GM23338 (cell line): ENCODE results near the gene EXOC4. TPM values are rescaled to one million over a fixed set of nuclear protein-coding genes. Genes with fewer than 3 reads are reported as not detected.

Source experiments
- CREB1 ChIP-seq: fragments of 250-450 bp; sonication (Bioruptor Pico); IDR thresholded peaks from 2 replicates; pipeline ENCODE4 v1.5.0; 2020; ENCODE audit warnings: low read depth, mild to moderate bottlenecking, moderate library complexity
- EZH2 ChIP-seq: fragments of 200-600 bp; sonication (generic); IDR thresholded peaks from one replicate; pipeline ENCODE4 v1.8.0; 2017; ENCODE audit warnings: antibody characterized with exemption, mild to moderate bottlenecking, low read depth; ENCODE audit not compliant: unreplicated experiment
- EZH2phosphoT487 ChIP-seq: fragments of 200-600 bp; sonication (generic); IDR thresholded peaks from one replicate; pipeline ENCODE4 v1.8.1; 2018; ENCODE audit warnings: antibody characterized with exemption; ENCODE audit not compliant: unreplicated experiment
- JUNB ChIP-seq: IDR thresholded peaks from one replicate; pipeline ENCODE4 v1.6.1; 2016; ENCODE audit warnings: antibody characterized with exemption; ENCODE audit not compliant: unreplicated experiment
- NANOG ChIP-seq: IDR thresholded peaks from 2 replicates; pipeline ENCODE4 v1.6.1; 2016; ENCODE audit warnings: antibody characterized with exemption, borderline replicate concordance
- STAT1 ChIP-seq: IDR thresholded peaks from one replicate; pipeline ENCODE4 v1.6.1; 2016; ENCODE audit warnings: antibody characterized with exemption; ENCODE audit not compliant: unreplicated experiment
- ZNF114 ChIP-seq: fragments of 250-450 bp; sonication (Bioruptor Pico); IDR thresholded peaks from 2 replicates; pipeline ENCODE4 v1.5.0; 2020; ENCODE audit warnings: mild to moderate bottlenecking, moderate library complexity
- polyA plus RNA-seq: library from polyadenylated mRNA; unstranded; fragments of >200 nt; fragmentation: Nextera tagmentation; extraction: Ambion mirVana; gene quantifications from 2 replicates; pipeline ENCODE4 v1.2.1, GENCODE V29; 2016
- total RNA-seq: library from RNA; depleted of rRNA; stranded (reverse); fragments of >200 nt; shearing (Covaris generic); gene quantifications from 2 replicates; pipeline ENCODE4 v1.2.3, GENCODE V29; 2014
- TF ChIP-seq, protein P1 (sequence below): fragments of 250-450 bp; sonication (Bioruptor Pico); IDR thresholded peaks from 2 replicates; pipeline ENCODE4 v1.5.0; 2020; ENCODE audit warnings: mild to moderate bottlenecking, moderate library complexity
- TF ChIP-seq, protein P2 (sequence below): IDR thresholded peaks from one replicate; pipeline ENCODE4 v1.6.1; 2018; ENCODE audit warnings: antibody characterized with exemption; ENCODE audit not compliant: unreplicated experiment

Gene EXOC4
- total and polyA plus RNA-seq, 2 experiments from 2014 or later: 37.5 to 52.7 TPM

DNA sequence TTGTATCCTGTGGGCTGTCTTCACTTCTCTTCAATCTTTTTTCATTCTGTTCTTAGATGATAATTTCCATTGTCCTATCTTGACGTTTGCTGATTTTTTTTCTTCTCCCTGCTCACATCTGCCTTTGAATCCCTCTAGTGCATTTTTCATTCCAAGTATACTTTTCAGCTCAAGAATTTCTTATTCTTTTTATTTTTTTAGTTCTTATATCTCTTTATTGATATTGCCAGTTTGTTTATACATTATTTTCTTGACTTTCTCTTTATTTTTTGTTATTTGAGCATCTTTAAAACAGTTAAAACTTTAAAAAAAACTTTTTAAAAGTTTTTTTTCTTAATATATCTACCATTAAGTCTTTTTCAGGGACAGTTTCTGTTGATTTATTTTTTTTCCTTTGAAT, 100.9 kb downstream of the EXOC4 start (continued):
- TF ChIP-seq, protein P1, sequence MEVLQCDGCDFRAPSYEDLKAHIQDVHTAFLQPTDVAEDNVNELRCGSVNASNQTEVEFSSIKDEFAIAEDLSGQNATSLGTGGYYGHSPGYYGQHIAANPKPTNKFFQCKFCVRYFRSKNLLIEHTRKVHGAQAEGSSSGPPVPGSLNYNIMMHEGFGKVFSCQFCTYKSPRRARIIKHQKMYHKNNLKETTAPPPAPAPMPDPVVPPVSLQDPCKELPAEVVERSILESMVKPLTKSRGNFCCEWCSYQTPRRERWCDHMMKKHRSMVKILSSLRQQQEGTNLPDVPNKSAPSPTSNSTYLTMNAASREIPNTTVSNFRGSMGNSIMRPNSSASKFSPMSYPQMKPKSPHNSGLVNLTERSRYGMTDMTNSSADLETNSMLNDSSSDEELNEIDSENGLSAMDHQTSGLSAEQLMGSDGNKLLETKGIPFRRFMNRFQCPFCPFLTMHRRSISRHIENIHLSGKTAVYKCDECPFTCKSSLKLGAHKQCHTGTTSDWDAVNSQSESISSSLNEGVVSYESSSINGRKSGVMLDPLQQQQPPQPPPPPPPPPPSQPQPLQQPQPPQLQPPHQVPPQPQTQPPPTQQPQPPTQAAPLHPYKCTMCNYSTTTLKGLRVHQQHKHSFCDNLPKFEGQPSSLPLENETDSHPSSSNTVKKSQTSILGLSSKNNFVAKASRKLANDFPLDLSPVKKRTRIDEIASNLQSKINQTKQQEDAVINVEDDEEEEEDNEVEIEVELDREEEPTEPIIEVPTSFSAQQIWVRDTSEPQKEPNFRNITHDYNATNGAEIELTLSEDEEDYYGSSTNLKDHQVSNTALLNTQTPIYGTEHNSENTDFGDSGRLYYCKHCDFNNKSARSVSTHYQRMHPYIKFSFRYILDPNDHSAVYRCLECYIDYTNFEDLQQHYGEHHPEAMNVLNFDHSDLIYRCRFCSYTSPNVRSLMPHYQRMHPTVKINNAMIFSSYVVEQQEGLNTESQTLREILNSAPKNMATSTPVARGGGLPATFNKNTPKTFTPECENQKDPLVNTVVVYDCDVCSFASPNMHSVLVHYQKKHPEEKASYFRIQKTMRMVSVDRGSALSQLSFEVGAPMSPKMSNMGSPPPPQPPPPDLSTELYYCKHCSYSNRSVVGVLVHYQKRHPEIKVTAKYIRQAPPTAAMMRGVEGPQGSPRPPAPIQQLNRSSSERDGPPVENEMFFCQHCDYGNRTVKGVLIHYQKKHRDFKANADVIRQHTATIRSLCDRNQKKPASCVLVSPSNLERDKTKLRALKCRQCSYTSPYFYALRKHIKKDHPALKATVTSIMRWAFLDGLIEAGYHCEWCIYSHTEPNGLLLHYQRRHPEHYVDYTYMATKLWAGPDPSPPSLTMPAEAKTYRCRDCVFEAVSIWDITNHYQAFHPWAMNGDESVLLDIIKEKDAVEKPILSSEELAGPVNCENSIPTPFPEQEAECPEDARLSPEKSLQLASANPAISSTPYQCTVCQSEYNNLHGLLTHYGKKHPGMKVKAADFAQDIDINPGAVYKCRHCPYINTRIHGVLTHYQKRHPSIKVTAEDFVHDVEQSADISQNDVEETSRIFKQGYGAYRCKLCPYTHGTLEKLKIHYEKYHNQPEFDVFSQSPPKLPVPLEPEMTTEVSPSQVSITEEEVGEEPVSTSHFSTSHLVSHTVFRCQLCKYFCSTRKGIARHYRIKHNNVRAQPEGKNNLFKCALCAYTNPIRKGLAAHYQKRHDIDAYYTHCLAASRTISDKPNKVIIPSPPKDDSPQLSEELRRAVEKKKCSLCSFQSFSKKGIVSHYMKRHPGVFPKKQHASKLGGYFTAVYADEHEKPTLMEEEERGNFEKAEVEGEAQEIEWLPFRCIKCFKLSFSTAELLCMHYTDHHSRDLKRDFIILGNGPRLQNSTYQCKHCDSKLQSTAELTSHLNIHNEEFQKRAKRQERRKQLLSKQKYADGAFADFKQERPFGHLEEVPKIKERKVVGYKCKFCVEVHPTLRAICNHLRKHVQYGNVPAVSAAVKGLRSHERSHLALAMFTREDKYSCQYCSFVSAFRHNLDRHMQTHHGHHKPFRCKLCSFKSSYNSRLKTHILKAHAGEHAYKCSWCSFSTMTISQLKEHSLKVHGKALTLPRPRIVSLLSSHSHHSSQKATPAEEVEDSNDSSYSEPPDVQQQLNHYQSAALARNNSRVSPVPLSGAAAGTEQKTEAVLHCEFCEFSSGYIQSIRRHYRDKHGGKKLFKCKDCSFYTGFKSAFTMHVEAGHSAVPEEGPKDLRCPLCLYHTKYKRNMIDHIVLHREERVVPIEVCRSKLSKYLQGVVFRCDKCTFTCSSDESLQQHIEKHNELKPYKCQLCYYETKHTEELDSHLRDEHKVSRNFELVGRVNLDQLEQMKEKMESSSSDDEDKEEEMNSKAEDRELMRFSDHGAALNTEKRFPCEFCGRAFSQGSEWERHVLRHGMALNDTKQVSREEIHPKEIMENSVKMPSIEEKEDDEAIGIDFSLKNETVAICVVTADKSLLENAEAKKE: no peak
- TF ChIP-seq STAT1 (no peak), NANOG (no peak), EZH2phosphoT487 (no peak), JUNB (no peak), ZNF114 (CRISPR knock-in tag) (no peak), EZH2 (no peak), CREB1 (no peak)
- TF ChIP-seq, protein P2, sequence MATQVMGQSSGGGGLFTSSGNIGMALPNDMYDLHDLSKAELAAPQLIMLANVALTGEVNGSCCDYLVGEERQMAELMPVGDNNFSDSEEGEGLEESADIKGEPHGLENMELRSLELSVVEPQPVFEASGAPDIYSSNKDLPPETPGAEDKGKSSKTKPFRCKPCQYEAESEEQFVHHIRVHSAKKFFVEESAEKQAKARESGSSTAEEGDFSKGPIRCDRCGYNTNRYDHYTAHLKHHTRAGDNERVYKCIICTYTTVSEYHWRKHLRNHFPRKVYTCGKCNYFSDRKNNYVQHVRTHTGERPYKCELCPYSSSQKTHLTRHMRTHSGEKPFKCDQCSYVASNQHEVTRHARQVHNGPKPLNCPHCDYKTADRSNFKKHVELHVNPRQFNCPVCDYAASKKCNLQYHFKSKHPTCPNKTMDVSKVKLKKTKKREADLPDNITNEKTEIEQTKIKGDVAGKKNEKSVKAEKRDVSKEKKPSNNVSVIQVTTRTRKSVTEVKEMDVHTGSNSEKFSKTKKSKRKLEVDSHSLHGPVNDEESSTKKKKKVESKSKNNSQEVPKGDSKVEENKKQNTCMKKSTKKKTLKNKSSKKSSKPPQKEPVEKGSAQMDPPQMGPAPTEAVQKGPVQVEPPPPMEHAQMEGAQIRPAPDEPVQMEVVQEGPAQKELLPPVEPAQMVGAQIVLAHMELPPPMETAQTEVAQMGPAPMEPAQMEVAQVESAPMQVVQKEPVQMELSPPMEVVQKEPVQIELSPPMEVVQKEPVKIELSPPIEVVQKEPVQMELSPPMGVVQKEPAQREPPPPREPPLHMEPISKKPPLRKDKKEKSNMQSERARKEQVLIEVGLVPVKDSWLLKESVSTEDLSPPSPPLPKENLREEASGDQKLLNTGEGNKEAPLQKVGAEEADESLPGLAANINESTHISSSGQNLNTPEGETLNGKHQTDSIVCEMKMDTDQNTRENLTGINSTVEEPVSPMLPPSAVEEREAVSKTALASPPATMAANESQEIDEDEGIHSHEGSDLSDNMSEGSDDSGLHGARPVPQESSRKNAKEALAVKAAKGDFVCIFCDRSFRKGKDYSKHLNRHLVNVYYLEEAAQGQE: no peak
